Gastroesophageal sphincter (tissue), 4 donors: ENCODE measurements around the gene CEACAM1. TPM values are rescaled to one million over a fixed set of nuclear protein-coding genes. Genes with fewer than 3 reads are reported as not detected.
"Not testable (repeated sequence)": the region's sequence is repeated elsewhere in the genome, so short reads cannot be mapped to it uniquely, and the experiment has no call there.

Source experiments
- ATAC-seq: fragments of 150-250 bp; one replicate; pipeline ENCODE4 v1.9.1; 2016; ENCODE audit warnings: mild to moderate bottlenecking, moderate library complexity
- H3K27ac ChIP-seq, 4 donors: fragments of 200-600 bp; sonication (generic) in 3 of 4; 1 replicate in 3 of 4; 2 replicates in 1 of 4; pipeline ENCODE4 v1.5.1; 2016 to 2019
- H3K27me3 ChIP-seq: fragments of 200-600 bp; sonication (generic); one replicate; pipeline ENCODE4 v1.5.1; 2019
- H3K36me3 ChIP-seq, 2 donors: fragments of 200-600 bp; sonication (generic); one replicate each; pipeline ENCODE4 v1.5.1; 2019; ENCODE audit warnings: control low read depth in 1 of 2
- H3K4me1 ChIP-seq, 3 donors: fragments of 200-600 bp; sonication (generic); 1 replicate in 2 of 3; 2 replicates in 1 of 3; pipeline ENCODE4 v1.5.1; 2016 to 2019; ENCODE audit warnings: control low read depth in 2 of 3
- H3K4me3 ChIP-seq, 2 donors: fragments of 200-600 bp; sonication (generic); one replicate each; pipeline ENCODE4 v1.5.1; 2019; ENCODE audit warnings: mild to moderate bottlenecking in 1 of 2, moderate library complexity in 1 of 2
- H3K9me3 ChIP-seq, 3 donors: fragments of 200-600 bp; sonication (generic); one replicate each; pipeline ENCODE4 v1.5.1; 2017 to 2019; ENCODE audit warnings: control low read depth in 2 of 3
- EP300 ChIP-seq: sonication (generic); formaldehyde crosslinking; IDR thresholded peaks from one replicate; pipeline ENCODE4 v1.6.1; 2017; ENCODE audit warnings: antibody characterized with exemption, mild to moderate bottlenecking
- POLR2A ChIP-seq, 2 donors: fragments of 450-650 bp; IDR thresholded peaks; one replicate each; pipeline ENCODE4 v1.6.1; 2017; ENCODE audit warnings: antibody characterized with exemption in 2 of 2, mild to moderate bottlenecking in 2 of 2, moderate library complexity in 1 of 2
- POLR2AphosphoS5 ChIP-seq: sonication (generic); formaldehyde crosslinking; IDR thresholded peaks from one replicate; pipeline ENCODE4 v1.6.1; 2017; ENCODE audit warnings: antibody characterized with exemption
- WGBS, 2 donors: methylation state at CpG; one replicate each; pipeline ENCODE4 v1.1.5; 2018; ENCODE audit warnings: low coverage in 1 of 2; 5-methylcytosine and 5-hydroxymethylcytosine counted together
- small RNA-seq, 4 donors: library from RNA; depleted of rRNA; stranded (forward); fragments of <200 nt; gene quantifications; one replicate each; pipeline ENCODE3, GENCODE V24; 2016
- total RNA-seq, 4 donors: library from RNA; depleted of rRNA; stranded (reverse); fragments of >200 nt; gene quantifications; one replicate each; pipeline ENCODE4 v1.1.0, GENCODE V29; 2016
- TF ChIP-seq, protein P1 (sequence below), 4 experiments: fragments of 200-600 bp in 2 of 4; fragments of 450-650 bp in 2 of 4; sonication (generic) in 1 of 4; IDR thresholded peaks; one replicate each; pipeline ENCODE4 v1.5.1; 2017 to 2019; ENCODE audit warnings: antibody characterized with exemption in 4 of 4, mild to moderate bottlenecking in 2 of 4, moderate library complexity in 2 of 4

CEACAM1 gene
- total RNA-seq, 4 donors from 2014 or later = 0.66 to 10.1 (median 0.99) TPM

GRCh38 chr19:42465827-42466280 is 62.4 kb downstream of the CEACAM1 start:
- H3K4me1 ChIP-seq = peaks cover 0 to 6% (median 0%) of the 10 kb centered on the region in 3 donors
- 76% methylated on average over 5 of the region's 5 CpGs; no CpG with 5 or more reads in 1 of the 2 donors for WGBS, 2 donors
- no peaks in the 10 kb centered on the region for H3K36me3 ChIP-seq
- H3K4me3 ChIP-seq = no peak overlapping the region
- no peaks in the 10 kb centered on the region for H3K27me3 ChIP-seq
- H3K27ac ChIP-seq = no peak overlapping the region
- ATAC-seq = no peak
- no peaks in the 10 kb centered on the region for H3K9me3 ChIP-seq
- TF ChIP-seq POLR2AphosphoS5 = no peak
- TF ChIP-seq EP300 = no peak
- no peak for TF ChIP-seq POLR2A (IDR thresholded peaks at IDR 0.05)
- TF ChIP-seq, protein P1, sequence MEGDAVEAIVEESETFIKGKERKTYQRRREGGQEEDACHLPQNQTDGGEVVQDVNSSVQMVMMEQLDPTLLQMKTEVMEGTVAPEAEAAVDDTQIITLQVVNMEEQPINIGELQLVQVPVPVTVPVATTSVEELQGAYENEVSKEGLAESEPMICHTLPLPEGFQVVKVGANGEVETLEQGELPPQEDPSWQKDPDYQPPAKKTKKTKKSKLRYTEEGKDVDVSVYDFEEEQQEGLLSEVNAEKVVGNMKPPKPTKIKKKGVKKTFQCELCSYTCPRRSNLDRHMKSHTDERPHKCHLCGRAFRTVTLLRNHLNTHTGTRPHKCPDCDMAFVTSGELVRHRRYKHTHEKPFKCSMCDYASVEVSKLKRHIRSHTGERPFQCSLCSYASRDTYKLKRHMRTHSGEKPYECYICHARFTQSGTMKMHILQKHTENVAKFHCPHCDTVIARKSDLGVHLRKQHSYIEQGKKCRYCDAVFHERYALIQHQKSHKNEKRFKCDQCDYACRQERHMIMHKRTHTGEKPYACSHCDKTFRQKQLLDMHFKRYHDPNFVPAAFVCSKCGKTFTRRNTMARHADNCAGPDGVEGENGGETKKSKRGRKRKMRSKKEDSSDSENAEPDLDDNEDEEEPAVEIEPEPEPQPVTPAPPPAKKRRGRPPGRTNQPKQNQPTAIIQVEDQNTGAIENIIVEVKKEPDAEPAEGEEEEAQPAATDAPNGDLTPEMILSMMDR (IDR thresholded peaks at IDR 0.05) = no peak

DNA sequence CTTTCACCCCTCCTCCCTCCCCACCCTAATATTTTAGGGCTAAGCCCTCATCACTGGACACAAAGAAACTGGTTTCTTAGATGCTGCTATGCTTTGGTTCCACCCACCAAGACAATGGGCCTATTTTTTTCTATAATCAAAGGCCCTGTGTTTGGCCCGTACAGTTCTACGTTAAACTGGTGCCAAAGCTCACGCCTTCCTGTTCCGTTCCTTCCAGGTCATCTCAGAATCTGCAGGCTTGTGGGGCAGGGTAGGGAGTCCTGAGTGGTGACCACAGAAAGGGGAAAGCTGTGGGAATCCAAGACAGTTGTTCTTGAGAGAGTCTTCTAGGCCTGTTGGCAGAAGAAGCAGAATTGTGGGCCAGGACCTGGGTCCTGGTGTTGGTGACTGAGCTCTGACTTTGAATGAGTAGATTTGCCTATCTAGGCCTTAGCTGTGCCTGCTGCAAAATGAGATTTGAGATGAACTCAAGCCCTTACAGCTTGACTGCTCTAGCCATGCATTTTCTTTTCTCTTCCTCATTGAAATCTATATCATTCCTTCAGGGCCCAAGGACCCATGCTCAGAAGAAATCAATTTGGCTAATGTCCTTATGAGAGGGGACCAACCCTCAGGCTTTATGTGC is 66.5 kb downstream of the CEACAM1 start:
- Histone ChIP-seq H3K9me3 (no peaks in the 10 kb centered on the region), H3K4me3 (no peak overlapping the region), H3K4me1 (peaks cover 0 to 6% (median 0%) of the 10 kb centered on the region in 3 donors), H3K27ac (peak overlapping the region in 1 of 4 donors; percentile 2), H3K36me3 (no peaks in the 10 kb centered on the region), H3K27me3 (no peaks in the 10 kb centered on the region)
- TF ChIP-seq, protein P1 (IDR thresholded peaks at IDR 0.05) = no peak
- TF ChIP-seq EP300 (no peak), POLR2AphosphoS5 (no peak), POLR2A (IDR thresholded peaks at IDR 0.05) (no peak)
- 90% methylated on average over 2 of the region's 4 CpGs; no CpG with 5 or more reads in 1 of the 2 donors for WGBS, 2 donors
- ATAC-seq = no peak

- H3K4me1 ChIP-seq, H3K9me3 ChIP-seq, H3K27me3 ChIP-seq, H3K27ac ChIP-seq, H3K4me3 ChIP-seq, ATAC-seq, H3K36me3 ChIP-seq: not testable (repeated sequence)
- WGBS, 2 donors = 77 to 86% methylated on average over 6 to 7 of the region's 8 CpGs
Measured at GRCh38 chr19:42461231-42461630, 67.0 kb downstream of the CEACAM1 start.

GRCh38 chr19:42459926-42460325 is 68.4 kb downstream of the CEACAM1 start:
- TF ChIP-seq, protein P1 (IDR thresholded peaks at IDR 0.05) = no peak
- TF ChIP-seq POLR2A (IDR thresholded peaks at IDR 0.05) (no peak), EP300 (no peak), POLR2AphosphoS5 (no peak)
- 83 to 85% methylated on average over 1 to 2 of the region's 2 CpGs for WGBS, 2 donors
- no peaks in the 10 kb centered on the region for H3K4me1 ChIP-seq

More at GRCh38 chr19:42459926-42460325, 68.4 kb downstream of the CEACAM1 start:
- ATAC-seq = no peak
- H3K27ac ChIP-seq = no peak overlapping the region
- no peaks in the 10 kb centered on the region for H3K9me3 ChIP-seq
- no peaks in the 10 kb centered on the region for H3K36me3 ChIP-seq
- H3K4me3 ChIP-seq = no peak overlapping the region
- no peaks in the 10 kb centered on the region for H3K27me3 ChIP-seq

Small RNA genes within 50 kb of the gene (small RNA-seq; reads per million reads assigned to genes)
- 0 reads per million in 4 donors for gene RNU4-60P

Other genes starting within 250 kb of the CEACAM1 start
- gene PRR19, start 226.3 kb downstream of the CEACAM1 start, total RNA-seq = under 1 TPM in 1 of 4 donors, not detected in 3; 0.93 TPM
- gene PAFAH1B3, start 225.9 kb downstream of the CEACAM1 start, total RNA-seq = 10 to 100 TPM in 1 of 4 donors, 1 to 10 TPM in 2, under 1 TPM in 1; 0.93 to 13.6 (median 5.8) TPM
- gene TMEM145, start 215.2 kb downstream of the CEACAM1 start, total RNA-seq = under 1 TPM in 1 of 4 donors, not detected in 3; 0.27 TPM
- 10 to 100 TPM; 13.9 to 44.4 (median 18.1) TPM for gene MEGF8, start 202.8 kb downstream of the CEACAM1 start, total RNA-seq
- 10 to 100 TPM in 1 of 4 donors, 1 to 10 TPM in 1, not detected in 2; 1.7 to 17.5 TPM for gene CNFN, start 138.2 kb downstream of the CEACAM1 start, total RNA-seq
- gene LIPE, start 101.1 kb downstream of the CEACAM1 start, total RNA-seq = 10 to 100 TPM in 1 of 4 donors, 1 to 10 TPM in 3; 3.4 to 15.3 (median 6.6) TPM
- gene CXCL17, start 85.5 kb downstream of the CEACAM1 start, total RNA-seq = 1 to 10 TPM in 1 of 4 donors, not detected in 3; 6.5 TPM
- not detected for gene CEACAM8, start 66.4 kb upstream of the CEACAM1 start, total RNA-seq
- not detected for gene PSG3, start 212.0 kb upstream of the CEACAM1 start, total RNA-seq
- not detected for gene PSG8, start 237.2 kb upstream of the CEACAM1 start, total RNA-seq